ENCODE data around the gene INAFM2. TPM values are rescaled to one million over a fixed set of nuclear protein-coding genes. Genes with fewer than 3 reads are reported as not detected.

INAFM2 gene
- total RNA-seq, 1 experiment from 2014 or later, result 15.8 TPM

GRCh38 chr15:40322531-40323238 is 807 bp upstream of the INAFM2 start:
- peak; percentile 66 for DNase-seq
- H3K36me3 ChIP-seq (replicated peaks; ENCODE audit: control insufficient read depth, insufficient read depth, low read length), result no peaks in the 10 kb centered on the region
- peak overlapping the region; percentile 45 for H3K4me3 ChIP-seq (ENCODE audit: insufficient read depth, low read depth, low read length)
- peaks cover 26% of the 10 kb centered on the region for H3K27me3 ChIP-seq (ENCODE audit: control insufficient read depth, insufficient read depth, low read length)

- H3K27me3 ChIP-seq (ENCODE audit: control insufficient read depth, insufficient read depth, low read length), result peaks cover 26% of the 10 kb centered on the region
- peak; percentile 86 for DNase-seq
Measured at GRCh38 chr15:40323953-40324937, 753 bp downstream of the INAFM2 start.

GRCh38 chr15:40325188-40325587 is 1.7 kb downstream of the INAFM2 start:
- H3K27me3 ChIP-seq (ENCODE audit: control insufficient read depth, insufficient read depth, low read length), result peaks cover 26% of the 10 kb centered on the region
- no peak for DNase-seq
- no peaks in the 10 kb centered on the region; the same call in 1 of the 2 replicates for H3K36me3 ChIP-seq (replicated peaks; ENCODE audit: control insufficient read depth, insufficient read depth, low read length)
- H3K4me3 ChIP-seq (ENCODE audit: insufficient read depth, low read depth, low read length), result no peak overlapping the region; the same call in 1 of the 2 replicates

More at GRCh38 chr15:40323953-40324937, 753 bp downstream of the INAFM2 start:
- H3K36me3 ChIP-seq (replicated peaks; ENCODE audit: control insufficient read depth, insufficient read depth, low read length), result no peaks in the 10 kb centered on the region
- peak overlapping the region; percentile 73 for H3K4me3 ChIP-seq (ENCODE audit: insufficient read depth, low read depth, low read length)

- Histone ChIP-seq H3K36me3 (replicated peaks; ENCODE audit: control insufficient read depth, insufficient read depth, low read length) (no peaks in the 10 kb centered on the region; the same call in 1 of the 2 replicates), H3K27me3 (ENCODE audit: control insufficient read depth, insufficient read depth, low read length) (peaks cover 26% of the 10 kb centered on the region), H3K4me3 (ENCODE audit: insufficient read depth, low read depth, low read length) (no peak overlapping the region)
- DNase-seq, result no peak
Measured at GRCh38 chr15:40325700-40326099, 2.2 kb downstream of the INAFM2 start.

- H3K36me3 ChIP-seq (replicated peaks; ENCODE audit: control insufficient read depth, insufficient read depth, low read length), result no peaks in the 10 kb centered on the region; the same call in 1 of the 2 replicates
- peaks cover 19% of the 10 kb centered on the region for H3K27me3 ChIP-seq (ENCODE audit: control insufficient read depth, insufficient read depth, low read length)
- DNase-seq, result peak; percentile 71
- no peak overlapping the region for H3K4me3 ChIP-seq (ENCODE audit: insufficient read depth, low read depth, low read length)
Measured at GRCh38 chr15:40327457-40327856, 4.0 kb downstream of the INAFM2 start.

GRCh38 chr15:40328176-40328575 is 4.7 kb downstream of the INAFM2 start:
- DNase-seq, result no peak
- H3K27me3 ChIP-seq (ENCODE audit: control insufficient read depth, insufficient read depth, low read length), result peaks cover 13% of the 10 kb centered on the region
- no peaks in the 10 kb centered on the region; the same call in 1 of the 2 replicates for H3K36me3 ChIP-seq (replicated peaks; ENCODE audit: control insufficient read depth, insufficient read depth, low read length)
- no peak overlapping the region for H3K4me3 ChIP-seq (ENCODE audit: insufficient read depth, low read depth, low read length)

GRCh38 chr15:40328751-40329150 is 5.3 kb downstream of the INAFM2 start:
- Histone ChIP-seq H3K4me3 (ENCODE audit: insufficient read depth, low read depth, low read length) (no peak overlapping the region), H3K36me3 (replicated peaks; ENCODE audit: control insufficient read depth, insufficient read depth, low read length) (no peaks in the 10 kb centered on the region; the same call in 1 of the 2 replicates), H3K27me3 (ENCODE audit: control insufficient read depth, insufficient read depth, low read length) (peaks cover 13% of the 10 kb centered on the region)

GRCh38 chr15:40329804-40330203 is 6.3 kb downstream of the INAFM2 start:
- DNase-seq, result no peak
- no peak overlapping the region for H3K4me3 ChIP-seq (ENCODE audit: insufficient read depth, low read depth, low read length)
- H3K27me3 ChIP-seq (ENCODE audit: control insufficient read depth, insufficient read depth, low read length), result peaks cover 7% of the 10 kb centered on the region
- no peaks in the 10 kb centered on the region; the same call in 1 of the 2 replicates for H3K36me3 ChIP-seq (replicated peaks; ENCODE audit: control insufficient read depth, insufficient read depth, low read length)

More at GRCh38 chr15:40328751-40329150, 5.3 kb downstream of the INAFM2 start:
- DNase-seq, result no peak

- Histone ChIP-seq H3K27me3 (ENCODE audit: control insufficient read depth, insufficient read depth, low read length) (peaks cover 1% of the 10 kb centered on the region), H3K36me3 (replicated peaks; ENCODE audit: control insufficient read depth, insufficient read depth, low read length) (no peaks in the 10 kb centered on the region; the same call in 1 of the 2 replicates), H3K4me3 (ENCODE audit: insufficient read depth, low read depth, low read length) (no peak overlapping the region)
- no peak for DNase-seq
Measured at GRCh38 chr15:40330368-40330836, 6.9 kb downstream of the INAFM2 start.

GRCh38 chr15:40331026-40331425 is 7.5 kb downstream of the INAFM2 start:
- Histone ChIP-seq H3K4me3 (ENCODE audit: insufficient read depth, low read depth, low read length) (no peak overlapping the region), H3K27me3 (ENCODE audit: control insufficient read depth, insufficient read depth, low read length) (no peaks in the 10 kb centered on the region), H3K36me3 (replicated peaks; ENCODE audit: control insufficient read depth, insufficient read depth, low read length) (no peaks in the 10 kb centered on the region; the same call in 1 of the 2 replicates)
- DNase-seq, result no peak

- no peak for DNase-seq
Measured at GRCh38 chr15:40331637-40332036, 8.1 kb downstream of the INAFM2 start.

GRCh38 chr15:40332113-40332781 is 8.8 kb downstream of the INAFM2 start:
- Histone ChIP-seq H3K36me3 (replicated peaks; ENCODE audit: control insufficient read depth, insufficient read depth, low read length) (no peaks in the 10 kb centered on the region; the same call in 1 of the 2 replicates), H3K27me3 (ENCODE audit: control insufficient read depth, insufficient read depth, low read length) (no peaks in the 10 kb centered on the region), H3K4me3 (ENCODE audit: insufficient read depth, low read depth, low read length) (no peak overlapping the region)
- DNase-seq, result no peak

More at GRCh38 chr15:40331637-40332036, 8.1 kb downstream of the INAFM2 start:
- no peak overlapping the region for H3K4me3 ChIP-seq (ENCODE audit: insufficient read depth, low read depth, low read length)
- H3K27me3 ChIP-seq (ENCODE audit: control insufficient read depth, insufficient read depth, low read length), result no peaks in the 10 kb centered on the region
- H3K36me3 ChIP-seq (replicated peaks; ENCODE audit: control insufficient read depth, insufficient read depth, low read length), result no peaks in the 10 kb centered on the region; the same call in 1 of the 2 replicates

GRCh38 chr15:40333922-40334492 is 10.5 kb downstream of the INAFM2 start:
- DNase-seq, result no peak
- Histone ChIP-seq H3K4me3 (ENCODE audit: insufficient read depth, low read depth, low read length) (no peak overlapping the region), H3K36me3 (replicated peaks; ENCODE audit: control insufficient read depth, insufficient read depth, low read length) (no peaks in the 10 kb centered on the region; the same call in 1 of the 2 replicates), H3K27me3 (ENCODE audit: control insufficient read depth, insufficient read depth, low read length) (no peaks in the 10 kb centered on the region)

Measured in H7 (cell line).